Esophagus muscularis mucosa (tissue), 4 donors: ENCODE measurements around the gene DGKQ. TPM values are rescaled to one million over a fixed set of nuclear protein-coding genes. Genes with fewer than 3 reads are reported as not detected.

Experiments used
- DNase-seq: peaks from one replicate; pipeline ENCODE4 v3.0.0-alpha.2; 2017; ENCODE audit errors: extremely low spot score
- H3K27ac ChIP-seq, 4 donors: fragments of 200-600 bp; sonication (generic); replicated peaks in 1 of 4; 1 replicate in 3 of 4; 2 replicates in 1 of 4; pipeline ENCODE4 v1.5.1; 2016 to 2019; ENCODE audit warnings: mild to moderate bottlenecking in 1 of 4
- H3K27me3 ChIP-seq, 4 donors: fragments of 200-600 bp; sonication (generic); one replicate each; pipeline versions ENCODE4 v1.5.1 to v1.6.0; 2016 to 2019
- H3K36me3 ChIP-seq, 4 donors: fragments of 200-600 bp; sonication (generic); one replicate each; pipeline ENCODE4 v1.5.1; 2016 to 2019
- H3K4me1 ChIP-seq, 4 donors: fragments of 200-600 bp; sonication (generic); one replicate each; pipeline ENCODE4 v1.5.1; 2016 to 2019
- H3K4me3 ChIP-seq, 4 donors: fragments of 200-600 bp; sonication (generic); 1 replicate in 2 of 4; 2 replicates in 2 of 4; pipeline ENCODE4 v1.5.1; 2016 to 2019; ENCODE audit warnings: mild to moderate bottlenecking in 4 of 4, moderate library complexity in 1 of 4
- H3K9me3 ChIP-seq, 4 donors: fragments of 200-600 bp; sonication (generic); 1 replicate in 3 of 4; 2 replicates in 1 of 4; pipeline ENCODE4 v1.5.1; 2016 to 2019
- EP300 ChIP-seq: sonication (generic); formaldehyde crosslinking; IDR thresholded peaks from one replicate; pipeline ENCODE4 v1.6.1; 2017; ENCODE audit warnings: antibody characterized with exemption
- POLR2A ChIP-seq: fragments of 450-650 bp; IDR thresholded peaks from one replicate; pipeline ENCODE4 v1.6.1; 2017; ENCODE audit warnings: antibody characterized with exemption, moderate library complexity, mild to moderate bottlenecking, low read depth
- POLR2AphosphoS5 ChIP-seq, 2 donors: sonication (generic); formaldehyde crosslinking; IDR thresholded peaks; one replicate each; pipeline ENCODE4 v1.6.1; 2017; ENCODE audit warnings: antibody characterized with exemption in 2 of 2
- WGBS: methylation state at CpG from one replicate; pipeline ENCODE4 v1.1.5; 2018; 5-methylcytosine and 5-hydroxymethylcytosine counted together
- intact Hi-C: fragments of 100-400 bp; cut with DNase I; formaldehyde crosslinking; loops from one replicate; pipeline ENCODE4 v1.15.1; 2023
- total RNA-seq, 4 donors: library from RNA; depleted of rRNA; stranded (reverse); fragments of >200 nt; gene quantifications; one replicate each; pipeline versions ENCODE4 v1.1.0 to v1.2.1, GENCODE V29; 2016
- TF ChIP-seq, protein P1 (sequence below), 3 experiments: fragments of 200-600 bp in 2 of 3; fragments of 450-650 bp in 1 of 3; sonication (generic) in 2 of 3; IDR thresholded peaks; one replicate each; pipeline ENCODE4 v1.5.1; 2017 to 2019; ENCODE audit warnings: antibody characterized with exemption in 3 of 3, mild to moderate bottlenecking in 2 of 3, moderate library complexity in 1 of 3

Gene DGKQ
- total RNA-seq, 4 donors from 2014 or later, result 7.5 to 11.9 (median 9.9) TPM

DNA sequence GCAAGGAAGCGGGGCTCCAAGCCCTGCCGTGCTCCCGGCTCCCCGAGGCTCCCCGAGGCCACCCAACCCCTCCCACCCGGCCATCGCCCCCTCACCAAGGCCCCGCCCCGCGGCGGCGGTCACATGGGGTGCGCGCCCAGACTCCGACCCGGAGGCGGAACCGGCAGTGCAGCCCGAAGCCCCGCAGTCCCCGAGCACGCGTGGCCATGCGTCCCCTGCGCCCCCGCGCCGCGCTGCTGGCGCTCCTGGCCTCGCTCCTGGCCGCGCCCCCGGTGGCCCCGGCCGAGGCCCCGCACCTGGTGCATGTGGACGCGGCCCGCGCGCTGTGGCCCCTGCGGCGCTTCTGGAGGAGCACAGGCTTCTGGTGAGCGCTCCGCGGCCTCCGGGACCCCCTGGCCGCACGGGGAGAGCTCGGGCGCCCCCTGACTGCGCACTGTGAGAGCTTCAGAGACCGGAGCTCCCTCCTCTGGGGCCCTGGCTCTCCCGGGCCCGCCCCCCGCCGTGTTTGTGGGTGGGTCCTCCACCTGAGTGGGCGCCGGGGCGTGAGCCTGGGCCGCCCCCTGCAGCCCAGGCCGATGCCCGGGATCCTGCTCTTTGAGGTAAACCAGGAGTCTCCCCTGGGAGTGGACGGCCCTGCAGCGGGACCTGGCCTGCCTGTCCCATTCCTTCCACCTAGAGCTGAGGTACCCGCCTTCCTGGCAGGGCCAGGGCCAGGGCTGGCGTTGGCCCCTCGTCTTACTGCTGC is 13.7 kb upstream of the DGKQ start, which contains the start of gene IDUA:
Gene IDUA (plus strand): TSS at position 166 of the 745 bp plus-strand sequence. CDS start 41 bp downstream, at position 207.
- Histone ChIP-seq H3K4me1 (peaks cover 24 to 34% (median 29%) of the 10 kb centered on the region in 4 donors), H3K27me3 (no peaks in the 10 kb centered on the region), H3K4me3 (peak within 1 kb of the TSS; percentile 64 to 89 (median 78)), H3K36me3 (peaks cover 0 to 30% (median 18%) of the 10 kb centered on the region in 4 donors), H3K27ac (peak within 1 kb of the TSS; percentile 42 to 69 (median 54)), H3K9me3 (no peaks in the 10 kb centered on the region)
- DNase-seq, result peak; percentile 95
- intact Hi-C loops, result no loop called here
- no CpG with 5 or more reads among the region's 69 CpGs for WGBS
- TF ChIP-seq POLR2AphosphoS5 (IDR thresholded peaks at IDR 0.05) (peak in 1 of 2 donors; percentile 53), EP300 (no peak), POLR2A (no peak)
- TF ChIP-seq, protein P1, sequence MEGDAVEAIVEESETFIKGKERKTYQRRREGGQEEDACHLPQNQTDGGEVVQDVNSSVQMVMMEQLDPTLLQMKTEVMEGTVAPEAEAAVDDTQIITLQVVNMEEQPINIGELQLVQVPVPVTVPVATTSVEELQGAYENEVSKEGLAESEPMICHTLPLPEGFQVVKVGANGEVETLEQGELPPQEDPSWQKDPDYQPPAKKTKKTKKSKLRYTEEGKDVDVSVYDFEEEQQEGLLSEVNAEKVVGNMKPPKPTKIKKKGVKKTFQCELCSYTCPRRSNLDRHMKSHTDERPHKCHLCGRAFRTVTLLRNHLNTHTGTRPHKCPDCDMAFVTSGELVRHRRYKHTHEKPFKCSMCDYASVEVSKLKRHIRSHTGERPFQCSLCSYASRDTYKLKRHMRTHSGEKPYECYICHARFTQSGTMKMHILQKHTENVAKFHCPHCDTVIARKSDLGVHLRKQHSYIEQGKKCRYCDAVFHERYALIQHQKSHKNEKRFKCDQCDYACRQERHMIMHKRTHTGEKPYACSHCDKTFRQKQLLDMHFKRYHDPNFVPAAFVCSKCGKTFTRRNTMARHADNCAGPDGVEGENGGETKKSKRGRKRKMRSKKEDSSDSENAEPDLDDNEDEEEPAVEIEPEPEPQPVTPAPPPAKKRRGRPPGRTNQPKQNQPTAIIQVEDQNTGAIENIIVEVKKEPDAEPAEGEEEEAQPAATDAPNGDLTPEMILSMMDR (IDR thresholded peaks at IDR 0.05), result peak; percentile 26 to 41 (median 37)

GRCh38 chr4:986428-986878 is 13.1 kb upstream of the DGKQ start:
- Histone ChIP-seq H3K9me3 (no peaks in the 10 kb centered on the region), H3K4me1 (peaks cover 24 to 34% (median 28%) of the 10 kb centered on the region in 4 donors), H3K36me3 (peaks cover 0 to 24% (median 15%) of the 10 kb centered on the region in 4 donors), H3K27ac (peak overlapping the region; percentile 42 to 69 (median 54)), H3K4me3 (peak overlapping the region; percentile 64 to 89 (median 78)), H3K27me3 (no peaks in the 10 kb centered on the region)
- no peak for TF ChIP-seq EP300
- TF ChIP-seq, protein P1 (IDR thresholded peaks at IDR 0.05), result no peak
- TF ChIP-seq POLR2AphosphoS5 (IDR thresholded peaks at IDR 0.05), result no peak
- TF ChIP-seq POLR2A, result no peak
- WGBS, result 5% methylated on average over 8 of the region's 14 CpGs
- intact Hi-C loops, result no loop called here
- DNase-seq, result no peak

DNA sequence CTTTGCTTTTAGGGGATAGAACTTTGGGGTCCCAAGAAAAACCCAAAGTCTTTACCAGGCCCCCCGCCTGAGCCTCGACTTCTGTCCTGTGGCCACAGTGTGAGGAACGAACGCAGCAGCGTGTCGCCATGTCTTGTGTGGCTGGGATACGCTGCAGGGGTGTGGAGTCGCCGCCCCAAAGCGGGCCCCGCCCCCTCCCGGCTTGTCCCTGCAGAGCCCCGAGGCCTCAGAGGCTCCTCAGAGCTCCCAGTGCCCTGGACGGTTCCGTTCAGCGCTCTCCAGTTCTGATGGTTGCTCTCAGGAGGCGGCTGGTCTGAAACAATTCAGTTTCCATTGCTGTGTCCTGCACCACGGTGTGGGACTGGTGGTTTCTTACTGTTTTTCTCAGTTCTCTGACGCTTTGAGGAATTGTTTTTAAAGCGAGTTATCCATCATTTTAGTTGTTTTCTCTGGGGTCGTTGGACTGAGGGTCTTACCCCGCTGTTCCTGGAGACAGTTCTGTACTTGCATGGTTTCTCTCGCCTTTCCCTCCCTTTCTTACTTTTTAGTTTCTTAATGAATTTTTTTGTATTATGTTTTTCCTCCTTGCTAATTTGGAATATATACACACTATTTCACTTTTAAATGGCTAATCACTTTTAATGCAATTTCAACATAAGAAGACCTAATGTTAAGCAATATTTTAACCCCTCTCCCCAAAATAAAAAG is 11.9 kb upstream of the DGKQ start:
- no peak for TF ChIP-seq POLR2A
- TF ChIP-seq, protein P1 (IDR thresholded peaks at IDR 0.05), result no peak
- no peak for TF ChIP-seq POLR2AphosphoS5 (IDR thresholded peaks at IDR 0.05)
- TF ChIP-seq EP300, result no peak
- H3K4me1 ChIP-seq, result peaks cover 24 to 34% (median 28%) of the 10 kb centered on the region in 4 donors
- peak overlapping the region in 2 of 4 donors; percentile 11 to 36 for H3K4me3 ChIP-seq
- no peaks in the 10 kb centered on the region for H3K9me3 ChIP-seq
- H3K36me3 ChIP-seq, result peaks cover 0 to 13% (median 8%) of the 10 kb centered on the region in 4 donors
- intact Hi-C loops, result no loop called here
- no peak for DNase-seq
- H3K27me3 ChIP-seq, result no peaks in the 10 kb centered on the region
- H3K27ac ChIP-seq, result no peak overlapping the region
- WGBS, result 69% methylated on average over 13 of the region's 23 CpGs

DNA sequence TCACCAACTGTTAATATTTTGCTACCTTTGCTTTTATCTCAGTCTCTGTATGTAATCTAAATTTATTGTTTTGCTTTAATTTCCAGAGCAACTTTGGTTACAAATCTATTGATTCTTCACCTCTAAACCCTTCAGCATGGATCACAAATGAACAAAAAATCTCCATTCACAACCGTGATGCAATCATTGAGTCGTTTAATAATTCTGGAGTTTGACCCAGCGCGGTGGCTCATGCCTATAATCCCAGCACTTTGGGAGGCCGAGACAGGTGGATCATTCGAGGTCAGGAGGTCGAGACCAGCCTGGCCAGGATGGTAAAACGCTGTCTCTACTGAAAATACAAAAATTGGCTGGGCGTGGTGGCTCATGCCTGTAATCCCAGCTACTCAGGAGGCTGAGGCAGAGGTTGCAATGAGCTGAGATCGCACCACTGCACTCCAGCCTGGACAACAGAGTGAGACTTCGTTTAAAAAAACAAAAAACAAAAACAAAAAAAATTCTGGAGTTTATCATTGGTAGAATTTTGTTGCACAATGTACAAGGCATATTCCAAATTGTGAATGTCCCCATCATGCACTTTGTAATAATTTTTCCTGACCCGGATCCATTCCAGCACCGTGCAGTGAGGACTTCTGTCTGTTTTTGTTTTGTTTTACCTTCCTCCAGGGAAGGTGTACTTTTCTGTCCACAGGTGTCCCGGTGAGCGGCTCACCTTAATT is 11.1 kb upstream of the DGKQ start:
- Histone ChIP-seq H3K36me3 (peaks cover 0 to 5% (median 2%) of the 10 kb centered on the region in 4 donors), H3K4me3 (peak overlapping the region in 2 of 4 donors; percentile 11 to 36), H3K27me3 (no peaks in the 10 kb centered on the region), H3K9me3 (no peaks in the 10 kb centered on the region), H3K4me1 (peaks cover 24 to 34% (median 28%) of the 10 kb centered on the region in 4 donors), H3K27ac (no peak overlapping the region)
- TF ChIP-seq POLR2AphosphoS5 (IDR thresholded peaks at IDR 0.05) (no peak), EP300 (no peak), POLR2A (no peak)
- TF ChIP-seq, protein P1 (IDR thresholded peaks at IDR 0.05), result no peak
- intact Hi-C loops, result no loop called here
- DNase-seq, result no peak
- WGBS, result 88% methylated on average over 15 of the region's 15 CpGs
